ENCODE measurements around the gene SHISAL2B.

DNA sequence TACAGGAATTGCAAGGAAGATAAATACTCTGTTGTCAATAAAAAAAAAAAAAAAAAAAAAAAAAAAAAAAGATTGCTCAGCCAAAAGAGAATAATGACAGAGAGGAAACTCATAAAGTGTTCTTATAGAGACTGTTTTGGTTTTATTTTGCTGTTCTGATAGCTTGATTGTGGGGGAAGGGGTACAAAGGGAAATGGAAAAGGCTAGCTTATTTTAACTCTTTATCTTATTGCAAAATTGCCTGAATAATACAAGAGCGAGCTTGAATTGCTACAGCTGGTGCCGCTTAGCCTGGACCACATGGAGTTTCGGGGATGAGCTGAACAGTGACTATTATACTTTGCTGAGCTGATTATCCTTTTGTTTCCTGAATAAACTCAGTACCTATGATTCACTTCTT, 31.0 kb upstream of the SHISAL2B start:
- TF ChIP-seq CTCF (IDR thresholded peaks at IDR 0.05; ENCODE audit: borderline replicate concordance, extremely low read depth, low read length, poor library complexity, severe bottlenecking) (no peak), EZH2 (IDR thresholded peaks at IDR 0.05; ENCODE audit: borderline replicate concordance, low read depth, low read length, severe bottlenecking) (no peak)
